A549 treated with GW870086 at 1 μM for 4 hours (cell line): Measurements from ENCODE around the gene UBA1. TPM values are rescaled to one million over a fixed set of nuclear protein-coding genes. Genes with fewer than 3 reads are reported as not detected.

Experiments
- total RNA-seq: library from RNA; stranded (reverse); fragments of 200-300 nt; extraction: Qiagen RNA extraction; gene quantifications from 5 replicates; pipeline ENCODE4 v1.2.3, GENCODE V29; 2022; ENCODE audit warnings: low read depth

Gene UBA1
- 165 to 203 TPM (median 189 TPM) in 5 replicates for total RNA-seq

GRCh38 chrX:47193475-47194193 is at the start of gene UBA1:
TSS of gene UBA1 (plus strand) at chrX:47193829. CDS start at chrX:47198803, 4,974 bp downstream.

GRCh38 chrX:47144626-47145394 is 48.8 kb upstream of the UBA1 start, which contains the start of the genes NDUFB11 and RBM10:
TSS of gene NDUFB11 (minus strand) at chrX:47144702. CDS start at chrX:47144679, 23 bp downstream.
TSS of gene RBM10 (plus strand) at chrX:47145221. CDS start at chrX:47147482, 2,261 bp downstream.

GRCh38 chrX:47218280-47218919 is 24.8 kb downstream of the UBA1 start, which contains the start of gene CDK16:
TSS of gene CDK16 (plus strand) at chrX:47218681. CDS start at chrX:47223558, 4,877 bp downstream.

GRCh38 chrX:47232803-47233332 is 39.2 kb downstream of the UBA1 start, which contains the start of gene USP11:
TSS of gene USP11 (plus strand) at chrX:47233009. CDS start at chrX:47233044, 35 bp downstream.

Other genes with a start within 250 kb of the UBA1 start
- 0.09 TPM in 1 of 5 replicates, not detected in the others for gene RGN, start 115.4 kb upstream of the UBA1 start, total RNA-seq
- gene NDUFB11, start 49.1 kb upstream of the UBA1 start, total RNA-seq, result 160 to 183 TPM (median 166 TPM) in 5 replicates
- gene RBM10, start 48.6 kb upstream of the UBA1 start, total RNA-seq, result 30.5 to 41.1 TPM (median 37.6 TPM) in 5 replicates
- 90.7 to 114 TPM (median 107 TPM) in 5 replicates for gene CDK16, start 24.9 kb downstream of the UBA1 start, total RNA-seq
- 48.7 to 57.2 TPM (median 52.6 TPM) in 5 replicates for gene USP11, start 39.2 kb downstream of the UBA1 start, total RNA-seq
- 0.06 to 0.07 TPM (median 0.06 TPM) in 3 of 5 replicates, not detected in the others for gene ZNF157, start 176.7 kb downstream of the UBA1 start, total RNA-seq